Heart right ventricle (tissue), 16 donors: ENCODE data around the gene TTYH1. TPM values are rescaled to one million over a fixed set of nuclear protein-coding genes. Genes with fewer than 3 reads are reported as not detected.
A peak's percentile ranks its signal among the peaks of the same experiment; 100 is the strongest.
"Not testable (repeated sequence)": the region's sequence is repeated elsewhere in the genome, so short reads cannot be mapped to it uniquely, and the experiment has no call there.

ENCODE experiments used
- ATAC-seq, 8 donors: fragments of 200-7000 bp; cut with Tn5 transposase; one replicate each; pipeline ENCODE4 v1.9.1; 2020; ENCODE audit warnings: mild to moderate bottlenecking in 8 of 8, moderate library complexity in 8 of 8, moderate number of reproducible peaks in 1 of 8
- DNase-seq, 2 donors: peaks; one replicate each; pipeline ENCODE4 v3.0.0-alpha.2; 2020
- H3K27ac ChIP-seq, 10 donors: fragments of 200-600 bp; sonication (generic) in 2 of 10; one replicate each; pipeline versions ENCODE4 v1.5.0 to v1.8.0; 2020 to 2022; ENCODE audit warnings: mild to moderate bottlenecking in 3 of 10
- H3K27me3 ChIP-seq, 7 donors: fragments of 200-600 bp; one replicate each; pipeline ENCODE4 v1.8.0; 2021 to 2022; ENCODE audit warnings: mild to moderate bottlenecking in 2 of 7
- H3K36me3 ChIP-seq, 9 donors: fragments of 200-600 bp; sonication (generic) in 1 of 9; one replicate each; pipeline versions ENCODE4 v1.5.0 to v1.8.0; 2020 to 2022; ENCODE audit warnings: mild to moderate bottlenecking in 2 of 9
- H3K4me1 ChIP-seq, 9 donors: fragments of 200-600 bp; sonication (generic) in 1 of 9; one replicate each; pipeline versions ENCODE4 v1.5.0 to v1.8.0; 2020 to 2022; ENCODE audit warnings: mild to moderate bottlenecking in 4 of 9
- H3K4me3 ChIP-seq, 10 donors: fragments of 200-600 bp; sonication (generic) in 2 of 10; one replicate each; pipeline versions ENCODE4 v1.5.0 to v1.8.0; 2020 to 2022; ENCODE audit warnings: mild to moderate bottlenecking in 7 of 10, moderate library complexity in 2 of 10
- H3K9me3 ChIP-seq, 11 donors: fragments of 200-600 bp in 10 of 11; sonication (generic) in 2 of 11; one replicate each; pipeline versions ENCODE4 v1.5.0 to v1.8.0; 2013 to 2022; ENCODE audit warnings: mild to moderate bottlenecking in 2 of 11, control low read depth in 1 of 11, moderate library complexity in 1 of 11
- CTCF ChIP-seq, 9 donors: fragments of 200-600 bp; sonication (generic) in 2 of 9; IDR thresholded peaks; one replicate each; pipeline versions ENCODE4 v1.5.0 to v1.8.0; 2021 to 2022; ENCODE audit warnings: antibody characterized with exemption in 9 of 9, mild to moderate bottlenecking in 5 of 9, moderate library complexity in 1 of 9
- WGBS, 2 donors: extraction: QIAGEN DNeasy Blood & Tissue Kit; methylation state at CpG; one replicate each; pipeline ENCODE4 v1.1.7; 2013; ENCODE audit warnings: inconsistent platforms in 1 of 2; 5-methylcytosine and 5-hydroxymethylcytosine counted together
- intact Hi-C, 10 donors: fragments of 100-400 bp; cut with DNase I; formaldehyde crosslinking; loops; one replicate each; pipeline versions ENCODE4 v1.11.1 to v1.14.2; 2022
- polyA plus RNA-seq, 2 donors: library from polyadenylated mRNA; stranded (reverse); fragments of 200-250 nt; gene quantifications; one replicate each; pipeline ENCODE4 v1.2.3, GENCODE V29; 2013
- total RNA-seq, 10 donors: library from RNA; stranded (reverse); fragmentation: NEBNext Ultra II Directional in 3 of 10; extraction: Animal tissue kit (Norgen Biotek cat#: 25700) in 3 of 10; gene quantifications; one replicate each; pipeline versions ENCODE4 v1.2.1 to v1.2.4, GENCODE V29; 2021 to 2023
- donor health status: Arrhythmogenic right ventricular cardiomyopathy.
- donor health status: ischemic (EF 13 %, LVEDD 7.1; RV severe dilation, severe dysfunction).
- donor health status: healthy with polysubstance abuse.
- donor health status: DM: no; HTN: yes; CAD: no.
- donor health status: DM: no; HTN: no; CAD: no.
- donor health status: ischemic (EF 25% LVEDD 6.9; RV normal size, moderate dysfunction).
- donor health status: ischemic (EF 25% LVEDD 5.7; RV mildly dilated, moderate dysfunction).
- donor health status: healthy.
- donor health status: DM: yes; HTN: yes; CAD: no.
- donor health status: Ischemic cardiomyopathy.
- donor health status: ischemic (EF 35%, LVEDD 5.7; RV mildly dilated, moderate dysfunction).
- donor health status: nonischemic (EF 11% LVEDD 7.7; RV severe dilation, severe dysfunction).
- donor health status: DM: yes; HTN: yes; CAD: no.
- donor health status: PGD.
- donor health status: ischemic (EF 29% LVEDD 5.4; RV normal size, mild dysfunction).
- donor health status: nonischemic (EF 23%, LVEDD 6.1; RV moderate dilation, normal function).

Gene TTYH1
- total and polyA plus RNA-seq, 12 donors: 0.37 to 4.3 (median 1.2) TPM

- TF ChIP-seq CTCF (IDR thresholded peaks at IDR 0.05): no peak
- Histone ChIP-seq H3K36me3 (peaks cover 0 to 51% (median 16%) of the 10 kb centered on the region in 9 donors), H3K9me3 (no peaks in the 10 kb centered on the region), H3K27ac (no peak overlapping the region), H3K27me3 (no peaks in the 10 kb centered on the region), H3K4me3 (no peak overlapping the region), H3K4me1 (peaks cover 4 to 30% (median 16%) of the 10 kb centered on the region in 9 donors)
- WGBS, 2 donors: 92 to 97% methylated on average over 5 of the region's 5 CpGs
- ATAC-seq (no peak), DNase-seq (no peak)
- intact Hi-C loops: no loop called here
Observed at GRCh38 chr19:54440641-54441040, 25.4 kb downstream of the TTYH1 start.

GRCh38 chr19:54444737-54445136 is 29.5 kb downstream of the TTYH1 start:
- WGBS, 2 donors: 72 to 85% methylated on average over 7 of the region's 7 CpGs

GRCh38 chr19:54446349-54446748 is 31.1 kb downstream of the TTYH1 start:
- DNase-seq, intact Hi-C loops, ATAC-seq, H3K27me3 ChIP-seq, H3K9me3 ChIP-seq, H3K4me3 ChIP-seq, H3K27ac ChIP-seq: not testable (repeated sequence)
- peaks cover 13 to 38% (median 36%) of the 10 kb centered on the region in 9 donors for H3K4me1 ChIP-seq
- WGBS, 2 donors: 88 to 92% methylated on average over 15 of the region's 15 CpGs
- peaks cover 0 to 53% (median 16%) of the 10 kb centered on the region in 9 donors for H3K36me3 ChIP-seq

More at GRCh38 chr19:54444737-54445136, 29.5 kb downstream of the TTYH1 start:
- DNase-seq (no peak), ATAC-seq (no peak)
- no peak overlapping the region for H3K4me3 ChIP-seq
- no peaks in the 10 kb centered on the region for H3K9me3 ChIP-seq
- TF ChIP-seq CTCF (IDR thresholded peaks at IDR 0.05): no peak
- intact Hi-C loops: no loop called here
- H3K27ac ChIP-seq: no peak overlapping the region
- peaks cover 0 to 22% (median 20%) of the 10 kb centered on the region in 9 donors for H3K4me1 ChIP-seq
- peaks cover 0 to 54% (median 16%) of the 10 kb centered on the region in 9 donors for H3K36me3 ChIP-seq
- no peaks in the 10 kb centered on the region for H3K27me3 ChIP-seq

GRCh38 chr19:54448040-54448773 is 32.9 kb downstream of the TTYH1 start:
- H3K4me1 ChIP-seq: peaks cover 13 to 54% (median 44%) of the 10 kb centered on the region in 9 donors
- peak overlapping the region; percentile 63 to 99 (median 84) for H3K4me3 ChIP-seq
- 1 to 2% methylated on average over 34 of the region's 34 CpGs for WGBS, 2 donors
- H3K36me3 ChIP-seq: peaks cover 0 to 58% (median 27%) of the 10 kb centered on the region in 9 donors
- intact Hi-C loops: loop anchor here in 2 of 10 donors (2.0 kb wide), 1 partner anchor 15 kb away; the partner anchor contains the start of gene LENG9 (in 2 of the 2)
- H3K9me3 ChIP-seq: no peaks in the 10 kb centered on the region
- no peaks in the 10 kb centered on the region for H3K27me3 ChIP-seq
- DNase-seq: peak in 1 of 2 donors; percentile 68
- ATAC-seq: peak; percentile 18 to 64 (median 42)
- TF ChIP-seq CTCF (IDR thresholded peaks at IDR 0.05): no peak
- H3K27ac ChIP-seq: peak overlapping the region; percentile 84 to 99 (median 96)
